Uterus (tissue), 4 donors: Measurements from ENCODE around the gene COL18A1. TPM values are rescaled to one million over a fixed set of nuclear protein-coding genes. Genes with fewer than 3 reads are reported as not detected.

Experiments
- DNase-seq, 2 donors: peaks; one replicate each; pipeline ENCODE4 v3.0.0-alpha.2; 2019 to 2020
- H3K27ac ChIP-seq, 2 donors: fragments of 200-600 bp; sonication (generic); 1 replicate in 1 of 2; 2 replicates in 1 of 2; pipeline ENCODE4 v1.5.1; 2016 to 2018
- H3K27me3 ChIP-seq, 2 donors: fragments of 200-600 bp; sonication (generic); one replicate each; pipeline ENCODE4 v1.5.1; 2018 to 2019; ENCODE audit warnings: control low read depth in 1 of 2
- H3K36me3 ChIP-seq, 2 donors: fragments of 200-600 bp; sonication (generic); one replicate each; pipeline ENCODE4 v1.5.1; 2019; ENCODE audit warnings: control low read depth in 1 of 2
- H3K4me1 ChIP-seq, 2 donors: fragments of 200-600 bp; sonication (generic); one replicate each; pipeline ENCODE4 v1.5.1; 2018 to 2019; ENCODE audit warnings: control low read depth in 1 of 2
- H3K4me3 ChIP-seq, 2 donors: fragments of 200-600 bp; sonication (generic); 1 replicate in 1 of 2; 2 replicates in 1 of 2; pipeline ENCODE4 v1.5.1; 2018 to 2019; ENCODE audit warnings: mild to moderate bottlenecking in 1 of 2
- H3K9me3 ChIP-seq, 2 donors: fragments of 200-600 bp; sonication (generic); one replicate each; pipeline ENCODE4 v1.5.1; 2019; ENCODE audit warnings: control low read depth in 1 of 2
- CTCF ChIP-seq, 4 experiments: fragments of 200-600 bp in 2 of 4; fragments of 450-650 bp in 2 of 4; sonication (generic) in 2 of 4; IDR thresholded peaks; one replicate each; pipeline ENCODE4 v1.5.1; 2016 to 2019; ENCODE audit warnings: antibody characterized with exemption in 4 of 4, mild to moderate bottlenecking in 2 of 4, moderate library complexity in 1 of 4
- POLR2A ChIP-seq, 2 donors: fragments of 450-650 bp; IDR thresholded peaks; one replicate each; pipeline ENCODE4 v1.6.1; 2016; ENCODE audit warnings: antibody characterized with exemption in 2 of 2, mild to moderate bottlenecking in 1 of 2, moderate library complexity in 1 of 2
- intact Hi-C: fragments of 100-400 bp; cut with DNase I; formaldehyde crosslinking; loops from one replicate; pipeline ENCODE4 v1.15.1; 2023; ENCODE audit warnings: low total_unique reads
- total RNA-seq, 4 donors: library from RNA; depleted of rRNA in 3 of 4; stranded (reverse); fragments of >200 nt in 3 of 4; gene quantifications; one replicate each; pipeline versions ENCODE4 v1.1.0 to v1.2.4, GENCODE V29; 2014 to 2023
- donor health status: DM: yes; HTN: yes; CAD: no.

COL18A1 gene
- total RNA-seq, result 100 to 1,000 TPM in 3 of 4 donors, 10 to 100 TPM in 1; 73.0 to 223 (median 152) TPM

- intact Hi-C loops, result no loop called here
- Histone ChIP-seq H3K4me1 (peaks cover 0 to 16% of the 10 kb centered on the region in 2 donors), H3K4me3 (peak within 1 kb of the TSS; percentile 45 to 77), H3K27me3 (no peaks in the 10 kb centered on the region), H3K27ac (peak within 1 kb of the TSS; percentile 76 to 88), H3K36me3 (no peaks in the 10 kb centered on the region), H3K9me3 (no peaks in the 10 kb centered on the region)
- DNase-seq, result peak; percentile 72 to 73
- TF ChIP-seq CTCF (IDR thresholded peaks at IDR 0.05) (no peak), POLR2A (IDR thresholded peaks at IDR 0.05) (peak in 1 of 2 donors; percentile 47)
Observed at GRCh38 chr21:45404730-45405270, at the start of gene COL18A1. Gene COL18A1 (plus strand): TSS chr21:45405165. CDS start chr21:45405231, 66 bp downstream.

GRCh38 chr21:45355573-45355972 is 49.4 kb upstream of the COL18A1 start:
- no peak overlapping the region for H3K27ac ChIP-seq
- DNase-seq, result no peak
- H3K4me3 ChIP-seq, result no peak overlapping the region
- H3K36me3 ChIP-seq, result no peaks in the 10 kb centered on the region
- no peaks in the 10 kb centered on the region for H3K9me3 ChIP-seq
- intact Hi-C loops, result no loop called here
- no peaks in the 10 kb centered on the region for H3K27me3 ChIP-seq
- TF ChIP-seq CTCF (IDR thresholded peaks at IDR 0.05) (no peak), POLR2A (IDR thresholded peaks at IDR 0.05) (no peak)
- H3K4me1 ChIP-seq, result peaks cover 0 to 4% of the 10 kb centered on the region in 2 donors

- Histone ChIP-seq H3K27ac (peak overlapping the region; percentile 73 to 77), H3K36me3 (no peaks in the 10 kb centered on the region), H3K27me3 (no peaks in the 10 kb centered on the region), H3K4me3 (no peak overlapping the region), H3K9me3 (no peaks in the 10 kb centered on the region), H3K4me1 (peaks cover 0 to 4% of the 10 kb centered on the region in 2 donors)
- intact Hi-C loops, result no loop called here
- TF ChIP-seq POLR2A (IDR thresholded peaks at IDR 0.05) (no peak), CTCF (IDR thresholded peaks at IDR 0.05) (no peak)
- DNase-seq, result no peak
Observed at GRCh38 chr21:45356251-45356650, 48.7 kb upstream of the COL18A1 start.

GRCh38 chr21:45356653-45357435 is 48.1 kb upstream of the COL18A1 start:
- intact Hi-C loops, result no loop called here
- Histone ChIP-seq H3K4me3 (no peak overlapping the region), H3K27me3 (no peaks in the 10 kb centered on the region), H3K9me3 (no peaks in the 10 kb centered on the region), H3K27ac (peak overlapping the region; percentile 73 to 77), H3K4me1 (peaks cover 0 to 4% of the 10 kb centered on the region in 2 donors), H3K36me3 (no peaks in the 10 kb centered on the region)
- TF ChIP-seq POLR2A (IDR thresholded peaks at IDR 0.05) (no peak), CTCF (IDR thresholded peaks at IDR 0.05) (no peak)
- DNase-seq, result no peak
